Measurements from ENCODE around the gene MGMT.

Gene MGMT

DNA sequence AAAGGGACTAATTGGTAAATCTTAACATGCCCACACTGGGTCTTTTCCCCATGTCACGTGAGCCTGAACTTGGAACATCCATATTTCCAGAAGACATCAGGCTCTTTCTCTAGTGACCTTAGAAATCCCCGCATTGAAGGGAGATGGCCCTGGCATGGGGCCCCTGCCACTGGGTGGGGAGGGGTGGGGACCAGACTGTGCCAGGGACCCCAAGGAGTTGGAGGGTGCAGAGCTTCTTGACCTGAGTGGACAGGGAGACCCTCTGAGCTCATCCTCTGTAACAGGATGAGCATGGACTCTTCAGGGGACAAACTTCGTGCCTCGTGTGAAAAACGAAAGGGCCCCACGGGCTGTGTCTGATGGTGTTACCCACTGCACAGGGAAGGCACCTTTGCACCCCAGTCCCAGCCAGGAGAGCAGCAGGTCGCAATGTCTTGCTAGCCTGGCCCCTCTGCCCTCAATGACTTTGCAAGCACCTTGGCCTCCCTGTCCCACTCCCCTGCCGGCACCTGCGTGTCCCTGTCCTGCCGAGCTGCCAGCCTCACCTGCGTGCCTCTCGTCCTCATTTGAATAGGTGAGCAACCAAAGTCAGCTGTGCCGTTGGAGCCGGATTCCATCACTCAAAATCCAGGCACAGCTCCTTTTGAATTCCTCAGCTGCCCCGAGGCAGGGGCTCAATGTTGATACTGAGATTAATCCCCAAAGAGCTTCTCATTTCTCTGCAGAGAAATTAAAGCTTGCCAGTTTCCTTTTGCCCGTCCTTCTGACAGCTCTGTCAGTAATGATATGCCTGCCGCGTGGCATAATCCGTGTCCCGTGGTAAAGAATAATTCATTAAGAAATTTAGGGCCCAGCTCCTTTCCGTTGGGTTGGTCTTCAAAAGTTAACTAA is 262.1 kb downstream of the MGMT start:
- TF ChIP-seq, protein P1, sequence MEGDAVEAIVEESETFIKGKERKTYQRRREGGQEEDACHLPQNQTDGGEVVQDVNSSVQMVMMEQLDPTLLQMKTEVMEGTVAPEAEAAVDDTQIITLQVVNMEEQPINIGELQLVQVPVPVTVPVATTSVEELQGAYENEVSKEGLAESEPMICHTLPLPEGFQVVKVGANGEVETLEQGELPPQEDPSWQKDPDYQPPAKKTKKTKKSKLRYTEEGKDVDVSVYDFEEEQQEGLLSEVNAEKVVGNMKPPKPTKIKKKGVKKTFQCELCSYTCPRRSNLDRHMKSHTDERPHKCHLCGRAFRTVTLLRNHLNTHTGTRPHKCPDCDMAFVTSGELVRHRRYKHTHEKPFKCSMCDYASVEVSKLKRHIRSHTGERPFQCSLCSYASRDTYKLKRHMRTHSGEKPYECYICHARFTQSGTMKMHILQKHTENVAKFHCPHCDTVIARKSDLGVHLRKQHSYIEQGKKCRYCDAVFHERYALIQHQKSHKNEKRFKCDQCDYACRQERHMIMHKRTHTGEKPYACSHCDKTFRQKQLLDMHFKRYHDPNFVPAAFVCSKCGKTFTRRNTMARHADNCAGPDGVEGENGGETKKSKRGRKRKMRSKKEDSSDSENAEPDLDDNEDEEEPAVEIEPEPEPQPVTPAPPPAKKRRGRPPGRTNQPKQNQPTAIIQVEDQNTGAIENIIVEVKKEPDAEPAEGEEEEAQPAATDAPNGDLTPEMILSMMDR (IDR thresholded peaks at IDR 0.05): no peak
- no peak overlapping the region for H3K27ac ChIP-seq

DNA sequence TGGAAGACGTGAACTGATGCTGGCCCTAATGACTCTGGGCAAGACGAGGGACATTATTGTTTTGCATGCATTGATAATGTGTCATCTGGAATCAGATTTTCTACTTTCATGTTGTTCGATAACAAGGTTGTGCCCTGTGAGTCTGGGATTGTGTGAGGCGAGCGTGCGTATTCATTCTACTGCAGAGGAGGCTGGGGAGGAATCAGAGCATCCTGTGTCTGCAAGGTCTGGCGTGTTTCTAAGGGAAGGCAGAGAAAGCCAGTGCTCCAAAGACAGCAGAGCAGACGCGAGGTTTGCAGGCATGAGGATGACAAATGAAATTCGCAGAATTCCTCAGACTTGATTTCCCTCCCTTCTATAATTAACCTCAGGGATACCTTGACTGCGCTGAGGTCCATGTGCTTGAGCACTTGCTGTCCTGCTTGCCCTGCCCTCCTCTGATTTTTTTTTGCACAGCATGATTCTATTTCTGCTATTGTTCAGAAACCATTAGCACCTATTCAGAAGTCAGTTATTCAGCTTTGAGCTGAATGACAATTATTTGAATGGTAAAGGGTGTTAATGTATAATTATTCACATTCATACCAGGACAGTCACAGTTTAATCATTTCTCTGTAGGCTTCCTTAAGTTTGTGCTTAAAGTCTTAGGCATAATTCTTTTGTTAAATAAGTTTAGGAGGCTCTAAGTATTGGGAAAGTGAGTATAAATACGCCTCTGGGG is 263.4 kb downstream of the MGMT start:
- no peak overlapping the region for H3K27ac ChIP-seq
- TF ChIP-seq ZFX (IDR thresholded peaks at IDR 0.05; ENCODE audit: borderline replicate concordance): no peak
- TF ChIP-seq, protein P1 (IDR thresholded peaks at IDR 0.05): no peak

DNA sequence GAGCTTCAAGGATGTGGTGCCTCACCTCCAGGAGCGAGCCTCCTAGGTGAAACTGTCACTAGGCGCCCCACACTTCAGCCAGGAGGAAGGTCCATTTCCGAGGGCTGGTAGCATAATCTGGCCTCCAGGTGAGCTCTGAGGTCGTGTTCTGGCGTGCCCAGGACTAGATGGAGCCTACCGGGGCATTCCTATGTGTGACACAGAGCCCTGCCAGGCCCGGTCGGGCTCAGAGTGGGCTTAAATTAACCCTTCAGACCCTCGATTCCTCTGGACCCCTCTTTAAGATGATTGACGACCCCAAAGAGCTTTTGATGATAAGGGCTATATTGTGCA is 263.9 kb downstream of the MGMT start:
- no peak overlapping the region for H3K27ac ChIP-seq

DNA sequence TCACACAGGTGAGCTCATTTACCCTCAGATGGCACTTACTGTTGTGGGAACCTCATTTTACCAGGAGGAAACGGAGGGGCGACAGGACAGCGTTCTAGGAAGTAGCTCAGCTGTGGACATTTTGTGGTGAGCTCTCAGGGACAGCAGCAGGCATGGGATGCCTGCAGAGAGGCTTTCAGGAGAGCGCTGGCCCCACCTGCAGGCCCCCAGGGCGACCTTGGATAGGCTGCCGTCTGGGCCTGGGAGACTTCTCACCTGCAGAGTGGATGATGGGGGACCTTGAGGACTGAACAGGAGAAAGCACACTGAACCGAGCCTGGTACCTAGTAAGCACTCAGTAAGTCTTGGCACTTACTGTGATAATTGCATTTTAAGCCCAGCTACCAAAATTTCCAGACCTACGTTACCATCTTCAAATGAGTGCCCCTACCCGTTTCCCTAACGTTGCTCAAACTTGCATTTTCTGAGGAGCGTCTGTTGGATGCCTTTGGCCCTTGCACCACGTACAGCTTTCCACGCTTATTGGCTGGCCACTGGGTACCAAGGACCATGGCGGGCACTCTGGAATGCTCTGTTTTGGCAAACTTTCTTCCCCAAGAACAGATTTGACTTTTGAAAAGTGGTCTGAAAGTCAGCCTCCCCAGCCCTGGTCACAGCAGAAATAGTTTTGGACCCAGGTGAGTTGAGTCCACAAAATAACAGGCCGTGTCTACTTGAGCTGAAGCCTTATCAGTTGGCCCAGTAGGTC is 273.7 kb downstream of the MGMT start:
- no peak overlapping the region for H3K27ac ChIP-seq

More for the DNA sequence above, 263.9 kb downstream of the MGMT start:
- no peak for TF ChIP-seq ZFX (IDR thresholded peaks at IDR 0.05; ENCODE audit: borderline replicate concordance)
- TF ChIP-seq, protein P1 (IDR thresholded peaks at IDR 0.05): no peak

DNA sequence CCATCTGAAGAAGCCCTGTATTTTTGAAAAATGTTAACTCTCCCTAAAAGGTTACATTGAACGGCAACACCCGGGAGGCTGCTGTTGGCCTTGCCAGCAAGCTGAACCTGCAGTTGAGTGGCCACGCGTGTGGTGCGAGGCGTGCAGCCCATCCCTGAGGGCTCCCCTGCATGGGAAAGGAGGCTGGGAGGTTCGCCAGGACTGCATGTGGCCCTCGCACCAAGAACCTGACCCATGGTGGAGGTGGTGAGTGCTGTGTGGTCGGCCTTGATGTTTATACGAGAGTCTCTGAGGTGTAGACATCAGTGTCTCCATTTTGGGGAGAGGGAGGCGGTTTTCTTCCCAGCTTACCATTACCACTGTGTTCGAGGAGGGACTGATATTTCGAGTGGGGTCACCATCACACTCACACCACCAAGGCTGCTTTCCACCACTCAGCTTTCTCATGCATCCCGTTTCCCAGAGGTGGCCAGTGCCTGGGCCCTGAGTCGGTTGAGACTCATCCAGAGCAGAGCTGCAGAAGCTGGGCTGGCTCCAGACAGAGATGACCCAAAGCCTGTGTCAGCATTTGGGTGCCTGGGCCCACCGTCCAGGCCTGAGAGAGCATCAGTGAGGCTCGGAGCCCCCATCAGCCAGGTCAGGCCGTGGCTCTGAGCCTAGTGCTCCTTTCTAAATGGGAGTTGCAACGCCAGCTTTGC is 274.4 kb downstream of the MGMT start:
- no peak overlapping the region for H3K27ac ChIP-seq
- TF ChIP-seq, protein P1 (IDR thresholded peaks at IDR 0.05): no peak
- no peak for TF ChIP-seq ZFX (IDR thresholded peaks at IDR 0.05; ENCODE audit: borderline replicate concordance)

More for the DNA sequence above, 273.7 kb downstream of the MGMT start:
- TF ChIP-seq ZFX (IDR thresholded peaks at IDR 0.05; ENCODE audit: borderline replicate concordance): no peak
- TF ChIP-seq, protein P1 (IDR thresholded peaks at IDR 0.05): no peak

DNA sequence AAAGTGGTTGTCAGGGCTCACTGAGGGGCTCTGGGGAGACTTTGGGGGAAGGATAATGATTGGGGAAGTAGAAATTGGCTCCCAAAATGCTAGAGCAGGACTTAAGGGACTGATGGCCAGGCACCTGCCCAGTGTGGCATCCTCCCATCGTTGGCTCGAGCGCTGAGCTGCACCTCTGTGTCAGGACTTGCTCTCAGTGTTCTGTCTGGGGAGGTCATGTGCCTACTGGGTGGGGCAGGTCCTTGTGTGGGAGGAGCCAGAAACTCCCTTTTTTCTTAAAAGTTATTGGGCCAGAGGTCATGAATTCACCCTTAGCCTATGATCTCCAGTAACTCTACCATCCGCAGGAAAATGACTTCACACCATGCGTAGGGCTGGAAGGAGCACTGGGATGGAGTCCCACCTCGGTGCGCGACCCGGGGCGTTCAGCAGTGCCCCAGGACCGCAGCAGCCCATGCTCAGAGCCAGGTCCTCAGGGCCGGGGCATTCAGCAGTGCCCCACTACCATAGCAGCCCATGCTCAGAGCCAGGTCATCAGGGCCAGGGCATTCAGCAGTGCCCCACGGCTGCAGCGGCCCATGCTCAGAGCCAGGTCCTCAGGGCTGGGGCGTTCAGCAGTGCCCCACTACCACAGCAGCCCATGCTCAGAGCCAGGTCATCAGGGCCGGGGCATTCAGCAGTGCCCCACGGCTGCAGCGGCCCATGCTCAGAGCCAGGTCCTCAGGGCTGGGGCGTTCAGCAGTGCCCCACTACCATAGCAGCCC is 275.1 kb downstream of the MGMT start:
- no peak overlapping the region for H3K27ac ChIP-seq
- no peak for TF ChIP-seq ZFX (IDR thresholded peaks at IDR 0.05; ENCODE audit: borderline replicate concordance)
- TF ChIP-seq, protein P1 (IDR thresholded peaks at IDR 0.05): no peak

All from 22Rv1 (cell line).